K562 (cell line): ENCODE data around the gene ZNF778. TPM values are rescaled to one million over a fixed set of nuclear protein-coding genes. Genes with fewer than 3 reads are reported as not detected.

ENCODE experiments used
- ATF1 ChIP-seq, 2 experiments: fragments of 450-650 bp in 1 of 2; IDR thresholded peaks; 2 replicates each; pipeline ENCODE4 v1.6.1; 2016; ENCODE audit warnings: missing compliant biosample characterization in 1 of 2, missing genetic modification characterization in 1 of 2
- CAMTA2 ChIP-seq: fragments of 250-450 bp; sonication (Bioruptor Pico); conservative IDR thresholded peaks from 2 replicates; pipeline ENCODE4 v1.5.1; 2022
- HCFC1 ChIP-seq: IDR thresholded peaks from 2 replicates; pipeline ENCODE4 v1.6.1; 2012; ENCODE audit warnings: low read depth, low read length, improper control_type of control experiment
- HDAC6 ChIP-seq: IDR thresholded peaks from 2 replicates; pipeline ENCODE4 v1.6.1; 2012; ENCODE audit warnings: low read depth, mild to moderate bottlenecking, control low read depth, inconsistent platforms, low read length, moderate library complexity
- HDAC8 ChIP-seq: fragments of 450-650 bp; IDR thresholded peaks from 2 replicates; pipeline ENCODE4 v1.6.1; 2016; ENCODE audit warnings: mild to moderate bottlenecking, missing genetic modification characterization, moderate library complexity, missing compliant biosample characterization
- JUNB ChIP-seq: fragments of 450-650 bp; formaldehyde crosslinking; conservative IDR thresholded peaks from 2 replicates; pipeline ENCODE4 v1.4.0; 2020; ENCODE audit warnings: mild to moderate bottlenecking
- KAT2B ChIP-seq: IDR thresholded peaks from one replicate; pipeline ENCODE4 v1.6.1; 2012; ENCODE audit warnings: low read depth, mild to moderate bottlenecking, control low read depth, inconsistent platforms, low read length, moderate library complexity
- KDM5B ChIP-seq: fragments of 200-600 bp; sonication (generic); IDR thresholded peaks from 2 replicates; pipeline ENCODE4 v1.6.1; 2012; ENCODE audit warnings: low read depth, mild to moderate bottlenecking, moderate library complexity, low read length, control low read depth, inconsistent platforms; ENCODE audit not compliant: insufficient replicate concordance
- KHSRP ChIP-seq: fragments of 450-650 bp; IDR thresholded peaks from 2 replicates; pipeline ENCODE4 v1.6.1; 2017
- LARP7 ChIP-seq: fragments of 450-650 bp; IDR thresholded peaks from 2 replicates; pipeline ENCODE4 v1.6.1; 2016
- MXI1 ChIP-seq: IDR thresholded peaks from 2 replicates; pipeline ENCODE4 v1.6.1; 2011; ENCODE audit warnings: low read depth, mild to moderate bottlenecking, improper control_type of control experiment, low read length
- PHTF2 ChIP-seq: fragments of 250-450 bp; sonication (Bioruptor Pico); IDR thresholded peaks from 2 replicates; pipeline ENCODE4 v1.5.0; 2021; ENCODE audit warnings: mild to moderate bottlenecking
- SRSF1 ChIP-seq: fragments of 200-400 bp; formaldehyde crosslinking; IDR thresholded peaks from 2 replicates; pipeline ENCODE4 v1.6.1; 2017; ENCODE audit warnings: mild to moderate bottlenecking, low read depth, low read length, moderate library complexity
- TAF9B ChIP-seq: fragments of 450-650 bp; IDR thresholded peaks from 2 replicates; pipeline ENCODE4 v1.6.1; 2018; ENCODE audit warnings: mild to moderate bottlenecking; ENCODE audit not compliant: partially characterized antibody
- ZNF12 ChIP-seq: sonication (generic); formaldehyde crosslinking; IDR thresholded peaks from 2 replicates; pipeline ENCODE4 v1.4.0; 2020; ENCODE audit warnings: mild to moderate bottlenecking, missing genetic modification reagents
- ZNF212 ChIP-seq: fragments of 450-650 bp; formaldehyde crosslinking; IDR thresholded peaks from 2 replicates; pipeline ENCODE4 v1.4.0; 2020; ENCODE audit warnings: mild to moderate bottlenecking
- ZNF347 ChIP-seq: fragments of 450-650 bp; formaldehyde crosslinking; IDR thresholded peaks from 2 replicates; pipeline ENCODE4 v1.4.0; 2020; ENCODE audit warnings: low read depth, mild to moderate bottlenecking, moderate library complexity
- polyA plus RNA-seq, 8 experiments: library from polyadenylated mRNA; depleted of rRNA in 4 of 8; stranded (reverse) in 5 of 8; unstranded in 3 of 8; fragments of >200 nt; fragmentation: Nextera tagmentation in 2 of 8; fragmentation: Illumina TruSeq in 1 of 8; extraction: Ambion mirVana in 2 of 8; extraction: Trizol in 1 of 8; gene quantifications; 2 replicates each; pipeline versions ENCODE4 v1.2.1 to v1.2.3, GENCODE V29; 2011 to 2014; ENCODE audit warnings: inconsistent platforms in 1 of 8, missing spikeins in 1 of 8
- total RNA-seq, 7 experiments: library from RNA; depleted of rRNA in 6 of 7; stranded (reverse); fragments of >200 nt in 6 of 7; fragmentation: Illumina TruSeq in 2 of 7; extraction: Trizol in 2 of 7; gene quantifications; 2 replicates each; pipeline versions ENCODE4 v1.2.1 to v1.2.3, GENCODE V29; 2011 to 2021; ENCODE audit warnings: low replicate concordance in 1 of 7
- TF ChIP-seq, protein P1 (sequence below): fragments of 450-650 bp; IDR thresholded peaks from 2 replicates; pipeline ENCODE4 v1.6.1; 2014; ENCODE audit warnings: low read depth, mild to moderate bottlenecking, moderate library complexity, borderline replicate concordance
- TF ChIP-seq, protein P2 (sequence below): fragments of 450-650 bp; conservative IDR thresholded peaks from 2 replicates; pipeline ENCODE4 v1.6.1; 2016; ENCODE audit warnings: missing genetic modification characterization, low read depth, mild to moderate bottlenecking, control low read depth, missing compliant biosample characterization
- TF ChIP-seq, protein P3 (sequence below): fragments of 250-450 bp; sonication (Bioruptor Pico); IDR thresholded peaks from 2 replicates; pipeline ENCODE4 v1.5.0; 2021; ENCODE audit warnings: mild to moderate bottlenecking, moderate library complexity
- TF ChIP-seq, protein P4 (sequence below): fragments of 450-650 bp; formaldehyde crosslinking; IDR thresholded peaks from 2 replicates; pipeline ENCODE4 v1.4.0; 2020; ENCODE audit warnings: mild to moderate bottlenecking, moderate library complexity

Gene ZNF778
- total and polyA plus RNA-seq, 9 of the 15 experiments (the other 6 are each of a cell fraction or from before 2014, with no cell fraction given) = 0.70 to 60.6 (median 7.5) TPM

DNA sequence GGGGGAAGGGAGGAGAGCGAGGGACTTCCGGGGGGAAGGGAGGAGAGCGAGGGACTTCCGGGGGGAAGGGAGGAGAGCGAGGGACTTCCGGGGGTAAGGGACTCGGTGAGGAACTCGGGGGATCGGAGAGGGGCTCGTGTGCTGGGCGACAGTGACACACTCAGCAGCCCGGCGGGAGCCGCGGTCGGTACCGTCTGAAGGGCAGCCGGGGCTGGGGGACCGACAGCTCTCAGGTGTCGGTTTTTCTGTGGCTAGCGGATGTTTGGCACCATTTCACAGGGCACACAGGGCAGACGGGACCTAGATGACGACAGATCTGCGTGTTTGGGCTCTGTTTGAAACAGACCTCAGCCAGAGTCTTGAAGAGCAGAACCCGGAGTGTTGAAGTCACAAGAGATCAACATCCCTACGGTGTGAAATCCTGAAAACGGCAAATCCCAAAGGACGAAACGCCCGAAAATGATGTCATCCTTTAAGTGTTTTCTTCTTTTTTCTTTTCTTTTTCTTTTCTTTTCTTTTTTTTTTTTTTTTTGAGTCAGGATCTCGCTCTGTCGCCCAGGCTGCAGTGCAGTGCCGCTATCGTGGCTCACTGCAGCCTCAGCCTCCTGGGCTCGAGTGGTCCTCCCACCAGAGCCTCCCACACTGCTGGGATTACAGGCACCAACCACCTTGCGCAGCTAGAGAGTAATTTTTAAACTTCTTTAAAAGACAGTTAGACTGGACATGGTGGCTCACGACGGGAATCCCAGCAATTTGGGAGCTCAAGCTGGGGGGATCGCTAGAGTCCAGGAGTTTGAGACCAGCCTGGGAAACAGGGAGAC lies 23.9 kb downstream of the ZNF778 start (continued):
- TF ChIP-seq, protein P1, sequence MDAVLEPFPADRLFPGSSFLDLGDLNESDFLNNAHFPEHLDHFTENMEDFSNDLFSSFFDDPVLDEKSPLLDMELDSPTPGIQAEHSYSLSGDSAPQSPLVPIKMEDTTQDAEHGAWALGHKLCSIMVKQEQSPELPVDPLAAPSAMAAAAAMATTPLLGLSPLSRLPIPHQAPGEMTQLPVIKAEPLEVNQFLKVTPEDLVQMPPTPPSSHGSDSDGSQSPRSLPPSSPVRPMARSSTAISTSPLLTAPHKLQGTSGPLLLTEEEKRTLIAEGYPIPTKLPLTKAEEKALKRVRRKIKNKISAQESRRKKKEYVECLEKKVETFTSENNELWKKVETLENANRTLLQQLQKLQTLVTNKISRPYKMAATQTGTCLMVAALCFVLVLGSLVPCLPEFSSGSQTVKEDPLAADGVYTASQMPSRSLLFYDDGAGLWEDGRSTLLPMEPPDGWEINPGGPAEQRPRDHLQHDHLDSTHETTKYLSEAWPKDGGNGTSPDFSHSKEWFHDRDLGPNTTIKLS = no peak
- TF ChIP-seq ZNF212 (CRISPR knock-in tag) = 0 out of 2 replicates have a peak, but pooled peaks have one; percentile 38
- TF ChIP-seq, protein P2, sequence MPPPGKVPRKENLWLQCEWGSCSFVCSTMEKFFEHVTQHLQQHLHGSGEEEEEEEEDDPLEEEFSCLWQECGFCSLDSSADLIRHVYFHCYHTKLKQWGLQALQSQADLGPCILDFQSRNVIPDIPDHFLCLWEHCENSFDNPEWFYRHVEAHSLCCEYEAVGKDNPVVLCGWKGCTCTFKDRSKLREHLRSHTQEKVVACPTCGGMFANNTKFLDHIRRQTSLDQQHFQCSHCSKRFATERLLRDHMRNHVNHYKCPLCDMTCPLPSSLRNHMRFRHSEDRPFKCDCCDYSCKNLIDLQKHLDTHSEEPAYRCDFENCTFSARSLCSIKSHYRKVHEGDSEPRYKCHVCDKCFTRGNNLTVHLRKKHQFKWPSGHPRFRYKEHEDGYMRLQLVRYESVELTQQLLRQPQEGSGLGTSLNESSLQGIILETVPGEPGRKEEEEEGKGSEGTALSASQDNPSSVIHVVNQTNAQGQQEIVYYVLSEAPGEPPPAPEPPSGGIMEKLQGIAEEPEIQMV (tag) = no peak
- TF ChIP-seq JUNB (CRISPR knock-in tag) = no peak
- TF ChIP-seq LARP7 = peak; percentile 70; the same call in 1 of the 2 replicates
- no peak for TF ChIP-seq MXI1
- no peak for TF ChIP-seq CAMTA2 (CRISPR knock-in tag)
- TF ChIP-seq ZNF347 = no peak
- no peak; the same call in 1 of the 2 replicates for TF ChIP-seq HCFC1
- TF ChIP-seq, protein P3, sequence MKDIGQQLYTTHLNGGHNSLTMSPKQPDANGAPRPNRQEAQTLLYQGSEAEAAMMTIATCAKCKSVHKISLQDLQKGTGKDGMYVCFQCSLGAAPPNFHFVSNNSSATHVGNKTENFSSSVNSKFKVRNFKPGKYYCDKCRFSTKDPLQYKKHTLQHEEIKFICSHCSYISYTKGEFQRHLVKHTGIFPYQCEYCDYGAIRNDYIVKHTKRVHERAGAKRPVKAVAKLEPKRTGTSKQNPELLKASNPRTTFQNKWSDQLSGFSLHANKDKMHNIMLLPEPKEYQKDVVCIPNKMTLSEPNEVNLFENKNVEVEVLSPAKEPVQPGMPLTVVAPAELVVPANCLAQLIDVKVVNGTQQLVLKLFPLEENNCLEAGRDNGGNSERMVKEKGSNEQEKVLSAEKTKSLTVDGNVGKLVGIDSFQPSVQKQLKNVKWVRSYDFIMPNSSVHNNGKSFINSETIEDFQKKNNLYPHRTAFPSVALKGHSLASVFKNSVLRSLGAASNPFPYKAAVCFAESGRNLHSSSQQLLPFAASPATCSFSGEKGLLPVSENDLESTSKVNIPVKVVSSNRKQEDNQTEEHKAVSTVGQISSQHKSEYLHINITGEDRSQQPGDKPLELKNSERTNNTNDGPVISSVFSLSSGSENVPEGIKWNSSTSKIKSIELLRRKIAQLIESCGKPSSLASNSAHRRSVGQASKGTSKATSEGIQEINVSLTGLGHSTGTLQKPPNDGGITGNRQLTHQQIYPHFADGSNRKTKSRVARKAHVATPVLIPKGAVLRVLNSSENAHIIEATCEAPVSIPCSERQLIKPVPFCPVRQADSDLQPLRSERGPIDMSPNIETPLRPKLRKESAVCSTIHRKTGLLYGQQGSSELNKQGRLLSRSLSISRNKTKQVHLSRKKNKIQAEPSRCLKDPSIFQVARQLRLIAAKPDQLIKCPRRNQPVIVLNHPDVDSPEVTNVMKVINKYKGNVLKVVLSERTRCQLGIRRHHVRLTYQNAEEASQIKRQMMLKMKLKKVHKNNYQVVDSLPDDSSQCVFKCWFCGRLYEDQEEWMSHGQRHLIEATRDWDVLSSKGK (CRISPR knock-in tag) = no peak
- TF ChIP-seq SRSF1 = no peak
- no peak for TF ChIP-seq ATF1 (CRISPR knock-in tag; IDR thresholded peaks at IDR 0.05)
- peak; percentile 80 for TF ChIP-seq ATF1 (tag; IDR thresholded peaks at IDR 0.05)
- no peak for TF ChIP-seq HDAC8 (tag)
- TF ChIP-seq, protein P4, sequence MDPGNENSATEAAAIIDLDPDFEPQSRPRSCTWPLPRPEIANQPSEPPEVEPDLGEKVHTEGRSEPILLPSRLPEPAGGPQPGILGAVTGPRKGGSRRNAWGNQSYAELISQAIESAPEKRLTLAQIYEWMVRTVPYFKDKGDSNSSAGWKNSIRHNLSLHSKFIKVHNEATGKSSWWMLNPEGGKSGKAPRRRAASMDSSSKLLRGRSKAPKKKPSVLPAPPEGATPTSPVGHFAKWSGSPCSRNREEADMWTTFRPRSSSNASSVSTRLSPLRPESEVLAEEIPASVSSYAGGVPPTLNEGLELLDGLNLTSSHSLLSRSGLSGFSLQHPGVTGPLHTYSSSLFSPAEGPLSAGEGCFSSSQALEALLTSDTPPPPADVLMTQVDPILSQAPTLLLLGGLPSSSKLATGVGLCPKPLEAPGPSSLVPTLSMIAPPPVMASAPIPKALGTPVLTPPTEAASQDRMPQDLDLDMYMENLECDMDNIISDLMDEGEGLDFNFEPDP (CRISPR knock-in tag) = peak; percentile 30; the same call in 1 of the 2 replicates
- TF ChIP-seq HDAC6 = no peak
- TF ChIP-seq PHTF2 = no peak
- no peak for TF ChIP-seq KHSRP
- TF ChIP-seq TAF9B = peak; percentile 79
- TF ChIP-seq ZNF12 = no peak
- peak; percentile 84 for TF ChIP-seq KDM5B
- TF ChIP-seq KAT2B = no peak
